Cerebellar nuclear complex (tissue), 1 donor: ENCODE data around the gene IPCEF1.
"Not testable (repeated sequence)": the region's sequence is repeated elsewhere in the genome, so short reads cannot be mapped to it uniquely, and the experiment has no call there.

Experiments used
- DNase-seq, 2 experiments: peaks; one replicate each; lab custom pipeline; 2025; lab: John Stamatoyannopoulos, UW

Gene IPCEF1

GRCh38 chr6:154247119-154247861, 109.3 kb downstream of the IPCEF1 start:
- peak in 1 of 2 experiments; percentile 50 for DNase-seq

- DNase-seq = no peak
Measured at GRCh38 chr6:154246723-154247118, 109.9 kb downstream of the IPCEF1 start.

DNA sequence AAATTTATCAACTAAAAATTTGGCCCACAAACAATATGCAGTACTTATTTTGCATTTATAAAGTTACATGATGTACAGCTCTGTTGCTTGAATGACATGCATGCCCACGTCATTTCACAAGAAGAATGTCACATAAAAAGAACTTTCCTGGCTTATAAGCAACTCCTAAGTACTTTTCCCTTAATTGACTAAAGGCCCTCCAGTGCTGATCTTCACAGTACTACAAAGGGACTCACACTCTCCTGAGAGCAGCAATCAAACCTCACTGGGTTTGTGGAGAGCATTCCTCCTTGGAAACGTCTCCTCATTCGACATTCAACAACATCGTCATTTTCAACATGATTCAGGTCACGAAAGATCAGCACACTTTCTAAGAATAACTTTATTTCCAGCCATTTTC, 111.1 kb downstream of the IPCEF1 start:
- DNase-seq = peak in 1 of 2 experiments; percentile 33

DNA sequence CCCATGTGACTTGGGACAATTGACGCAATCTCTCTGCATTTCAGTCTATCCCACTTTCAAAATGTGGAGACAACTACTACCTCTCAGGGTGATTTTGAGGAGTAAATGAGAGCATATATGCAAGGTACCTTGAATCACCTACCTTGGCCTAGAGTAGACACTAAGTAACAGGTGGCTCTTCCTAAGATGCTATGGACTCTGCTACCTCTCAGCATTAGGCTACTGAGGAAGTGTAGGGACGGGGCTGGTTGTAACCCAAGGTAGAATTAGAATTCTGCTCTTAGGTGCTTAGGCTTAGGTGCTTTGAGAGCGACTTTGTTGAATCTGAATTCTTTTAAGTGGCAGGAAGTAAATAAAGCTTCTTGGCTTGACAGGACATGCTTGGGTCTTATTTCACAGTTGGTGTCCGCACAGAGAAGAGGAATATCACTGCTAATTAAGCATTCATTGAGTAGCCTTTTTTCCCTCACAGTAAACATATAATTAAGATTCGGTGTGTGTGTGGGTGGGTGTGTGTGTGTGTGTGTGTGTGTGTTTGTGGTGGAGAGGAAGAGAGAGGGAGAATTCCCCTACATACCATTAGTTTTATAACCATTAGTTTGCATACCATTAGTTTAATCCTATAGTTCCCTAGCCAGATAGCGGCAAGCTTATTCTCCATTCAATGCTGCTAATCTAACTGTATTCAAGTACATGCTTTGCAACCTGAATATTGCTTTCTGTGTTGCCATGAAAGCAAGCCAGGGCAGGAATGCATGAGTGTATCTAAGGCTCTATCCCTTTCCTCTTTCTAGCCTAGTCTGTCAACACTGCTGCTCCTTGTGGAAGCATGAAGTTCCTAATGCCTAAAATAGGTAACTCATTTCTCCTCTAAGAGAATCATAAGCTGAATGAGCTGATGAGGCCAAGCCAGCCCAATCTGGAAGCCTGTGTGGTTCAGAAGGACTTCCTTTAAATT, 112.5 kb downstream of the IPCEF1 start:
- DNase-seq = no peak

DNA sequence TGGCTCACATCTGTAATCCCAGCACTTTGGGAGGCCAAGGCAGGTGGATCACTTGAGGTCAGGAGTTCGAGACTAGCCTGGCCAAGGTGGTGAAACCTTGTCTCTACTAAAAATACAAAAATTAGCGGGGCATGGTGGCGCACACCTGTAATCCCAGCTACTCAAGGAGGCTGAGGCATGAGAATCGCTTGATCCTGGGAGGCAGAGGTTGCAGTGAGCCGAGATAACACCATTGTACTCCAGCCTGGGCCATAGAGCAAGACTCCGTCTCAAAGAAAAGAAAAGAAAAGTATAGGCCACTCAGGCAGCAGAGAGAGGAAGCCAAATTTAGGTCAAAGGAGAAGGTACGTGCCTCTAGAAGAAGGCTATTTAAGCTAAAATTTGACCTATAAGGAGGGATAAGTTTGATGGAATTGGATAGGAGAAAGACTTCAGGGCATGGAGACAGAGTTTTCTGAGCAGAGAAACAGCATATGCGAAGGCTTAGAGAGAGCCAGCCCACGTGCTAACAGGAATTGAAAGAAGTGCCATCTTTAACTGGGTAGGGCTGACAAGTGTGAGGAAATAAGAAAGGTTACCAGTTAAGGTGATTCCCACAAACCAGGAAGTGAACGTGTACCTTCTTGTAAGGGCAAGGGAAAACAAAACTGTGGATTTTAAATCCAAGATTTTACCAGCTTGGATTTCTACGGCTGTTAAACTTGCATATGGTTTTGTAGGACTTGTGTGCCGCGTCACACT, 113.8 kb downstream of the IPCEF1 start:
- DNase-seq = no peak

DNA sequence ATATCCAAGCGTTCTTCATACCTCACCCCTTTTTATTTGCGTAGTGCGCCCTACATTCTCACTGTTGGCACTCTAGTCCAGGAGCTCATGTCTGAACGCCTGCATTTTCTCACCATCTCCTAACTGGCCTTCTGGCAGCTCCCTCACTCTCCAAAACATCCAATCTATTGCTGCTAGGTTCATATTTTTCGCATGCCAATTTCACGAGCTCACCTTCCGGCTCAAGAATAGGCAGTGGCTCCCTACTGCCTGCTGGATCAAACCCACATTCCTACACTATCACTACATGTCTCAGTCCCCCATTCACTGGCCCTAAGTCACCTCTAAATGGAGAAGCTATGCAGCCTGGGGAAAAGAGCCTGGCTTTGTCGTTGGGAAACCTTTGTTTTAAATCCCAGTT, 115.0 kb downstream of the IPCEF1 start:
- DNase-seq = no peak

DNA sequence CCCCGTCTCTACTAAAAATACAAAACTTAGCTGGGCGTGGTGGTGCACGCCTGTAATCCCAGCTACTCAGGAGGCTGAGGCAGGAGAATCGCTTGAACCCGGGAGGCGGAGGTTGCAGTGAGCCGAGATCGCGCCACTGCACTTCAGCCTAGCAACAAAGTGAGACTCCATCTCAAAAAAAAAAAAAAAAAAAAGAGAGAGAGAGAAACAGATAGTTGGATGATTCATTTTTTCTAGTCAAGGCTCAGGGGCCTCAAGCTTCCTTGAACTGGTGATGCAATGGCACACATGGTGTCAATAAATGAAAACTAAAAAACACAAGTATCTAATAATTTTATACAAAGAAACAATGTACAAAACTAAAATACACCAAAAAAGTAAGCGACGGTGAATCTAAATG, 115.5 kb downstream of the IPCEF1 start:
- not testable (repeated sequence) for DNase-seq

DNA sequence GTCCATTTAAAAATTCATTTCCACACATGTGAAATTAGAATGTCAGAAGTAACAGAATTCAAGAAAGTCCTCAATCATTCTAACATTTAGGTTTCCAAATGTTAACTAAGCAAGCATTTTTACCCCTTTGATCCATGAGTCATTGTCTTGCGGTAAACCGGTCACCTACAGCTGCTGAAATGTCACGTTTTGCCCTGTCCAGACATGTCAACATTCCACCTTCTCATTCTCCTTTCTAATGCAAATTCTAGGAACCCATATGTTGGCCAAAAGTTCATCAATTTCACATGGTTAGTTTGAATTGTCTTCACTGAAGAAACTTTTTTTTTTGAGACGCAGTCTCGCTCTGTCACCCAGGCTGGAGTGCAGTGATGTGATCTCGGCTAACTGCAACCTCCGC, 117.2 kb downstream of the IPCEF1 start:
- no peak for DNase-seq

- no peak for DNase-seq
Measured at GRCh38 chr6:154238831-154239230, 117.8 kb downstream of the IPCEF1 start.

DNA sequence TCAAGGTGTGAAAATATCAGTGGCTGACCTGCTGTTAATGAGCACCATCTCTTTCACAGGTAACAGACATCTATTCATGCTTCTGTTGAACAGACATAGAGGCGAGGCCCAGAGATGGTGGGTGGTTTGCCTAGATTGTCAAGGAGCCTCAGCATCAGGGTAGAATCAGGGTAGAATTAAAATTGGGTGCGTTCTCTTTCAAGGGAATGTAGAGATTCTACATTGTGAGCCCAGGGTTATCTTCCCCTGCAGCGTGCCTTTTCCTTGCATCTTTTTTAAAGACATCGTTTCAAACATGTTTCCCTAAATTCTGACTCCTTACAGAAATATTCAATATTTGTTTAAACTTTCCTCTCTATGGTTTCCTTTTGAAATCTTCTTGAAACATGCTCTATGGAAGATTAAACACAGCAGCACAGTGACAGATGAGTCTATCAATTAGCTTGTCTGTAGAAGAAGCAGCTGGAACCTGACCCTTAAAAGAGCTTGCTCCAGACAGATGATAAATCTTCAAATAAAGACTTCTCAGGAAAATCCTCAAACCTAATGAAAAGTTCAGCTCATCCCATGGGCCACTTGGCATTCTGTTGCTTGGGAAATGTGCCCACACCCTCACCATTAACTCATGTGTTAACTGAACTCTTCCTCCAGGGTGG, 119.8 kb downstream of the IPCEF1 start:
- no peak for DNase-seq

DNA sequence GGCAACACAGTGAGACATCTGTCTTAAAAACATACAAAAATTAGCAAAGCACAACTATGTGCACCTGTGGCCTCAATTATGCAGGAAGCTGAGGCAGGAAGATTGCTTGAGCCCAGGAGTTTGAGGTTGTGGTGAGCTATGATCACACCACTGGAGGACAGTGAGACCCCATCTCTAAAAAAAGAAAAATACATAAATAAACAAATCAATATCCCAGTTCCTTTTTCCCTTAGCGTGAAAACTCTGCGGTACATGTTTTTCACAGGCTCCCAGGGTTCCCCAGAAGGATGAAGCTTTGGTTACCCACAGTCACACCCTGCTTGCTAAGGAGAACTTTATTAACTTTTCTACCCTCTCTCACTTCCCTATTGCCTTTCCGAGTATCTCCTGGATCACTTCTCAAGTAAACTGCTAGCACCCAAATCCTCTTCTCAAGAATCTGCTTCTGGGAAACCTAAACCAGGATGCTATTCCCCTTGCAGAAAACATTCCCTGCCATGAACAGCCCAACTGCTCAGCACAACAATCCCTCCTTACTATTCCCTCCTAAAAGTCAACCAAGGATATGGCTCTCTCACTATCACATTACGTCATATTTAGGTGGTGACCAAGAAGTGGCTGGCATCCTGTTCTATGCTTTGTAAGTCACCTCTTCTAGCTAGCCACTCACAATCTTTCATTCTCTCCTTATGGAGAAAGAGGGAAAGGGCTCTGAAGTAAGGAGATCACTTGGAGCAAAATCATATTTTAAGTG, 122.4 kb downstream of the IPCEF1 start:
- DNase-seq = no peak

DNA sequence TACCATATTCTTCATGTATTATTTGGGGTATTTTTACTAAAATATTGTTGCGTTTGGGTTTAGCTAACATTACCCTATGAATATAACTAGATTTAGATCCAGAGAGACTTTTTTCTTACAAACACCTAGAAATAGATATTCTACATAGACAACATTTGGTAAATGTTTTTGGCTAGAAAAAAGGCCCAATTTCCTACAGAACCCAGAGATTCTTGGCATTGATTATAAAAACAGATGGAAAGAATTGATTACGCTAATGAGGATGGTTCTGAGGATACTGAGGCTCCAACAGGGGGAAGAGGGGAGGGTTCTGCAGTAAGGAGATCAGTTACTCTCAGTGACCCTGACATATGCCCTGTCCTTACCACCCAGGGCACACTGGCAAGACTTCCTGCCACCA, 123.2 kb downstream of the IPCEF1 start:
- no peak for DNase-seq

- peak in 1 of 2 experiments; percentile 24 for DNase-seq
Measured at GRCh38 chr6:154232013-154232910, 124.3 kb downstream of the IPCEF1 start.

- DNase-seq = no peak
Measured at GRCh38 chr6:154230910-154231595, 125.5 kb downstream of the IPCEF1 start.

GRCh38 chr6:154230393-154230792, 126.2 kb downstream of the IPCEF1 start:
- DNase-seq = no peak

- DNase-seq = no peak
Measured at GRCh38 chr6:154229786-154230185, 126.8 kb downstream of the IPCEF1 start.

DNA sequence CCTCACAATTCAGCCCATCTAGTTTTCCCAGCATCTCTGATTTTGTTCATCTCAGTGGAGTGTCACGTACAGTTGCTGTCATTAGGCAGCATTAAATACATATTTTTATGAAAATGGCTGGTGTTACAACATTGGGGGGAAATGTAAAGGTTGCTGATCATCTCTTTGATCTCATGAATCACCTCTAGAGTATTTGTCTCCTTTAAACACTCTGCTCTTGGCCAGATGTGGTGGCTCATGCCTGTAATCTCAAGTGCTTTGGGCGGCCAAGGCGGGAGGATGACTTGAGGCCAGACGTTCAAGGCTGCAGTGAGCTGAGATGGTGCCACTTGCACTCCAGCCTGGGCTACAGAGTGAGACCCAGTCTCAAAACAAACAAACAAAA, 128.1 kb downstream of the IPCEF1 start:
- no peak for DNase-seq

- DNase-seq = no peak
Measured at GRCh38 chr6:154227862-154228520, 128.6 kb downstream of the IPCEF1 start.

- no peak for DNase-seq
Measured at GRCh38 chr6:154226461-154226860, 130.1 kb downstream of the IPCEF1 start.
